ENCODE measurements around the gene PHLDA2.
A peak's percentile ranks its signal among the peaks of the same experiment; 100 is the strongest.

DNA sequence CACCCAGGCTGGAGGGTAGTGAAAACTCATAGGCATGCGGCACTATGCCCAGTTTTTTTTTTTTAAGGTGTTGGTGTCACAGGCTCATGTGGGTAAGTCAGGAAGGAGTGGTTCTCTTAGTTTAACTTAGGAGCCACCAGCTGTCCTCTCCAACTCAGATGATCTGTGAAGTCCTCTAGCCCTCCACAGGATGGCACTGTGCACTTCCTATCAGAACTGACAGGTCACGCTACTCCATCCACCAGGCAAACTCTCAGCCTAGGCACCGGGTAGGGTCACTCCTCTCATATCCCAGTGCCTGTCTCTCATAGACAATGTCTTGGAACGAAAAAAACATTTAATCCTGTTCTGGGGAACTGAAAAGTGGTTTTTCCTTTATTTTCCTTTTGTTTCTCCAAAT is 46.4 kb upstream of the PHLDA2 start:
- TF ChIP-seq, protein P1, sequence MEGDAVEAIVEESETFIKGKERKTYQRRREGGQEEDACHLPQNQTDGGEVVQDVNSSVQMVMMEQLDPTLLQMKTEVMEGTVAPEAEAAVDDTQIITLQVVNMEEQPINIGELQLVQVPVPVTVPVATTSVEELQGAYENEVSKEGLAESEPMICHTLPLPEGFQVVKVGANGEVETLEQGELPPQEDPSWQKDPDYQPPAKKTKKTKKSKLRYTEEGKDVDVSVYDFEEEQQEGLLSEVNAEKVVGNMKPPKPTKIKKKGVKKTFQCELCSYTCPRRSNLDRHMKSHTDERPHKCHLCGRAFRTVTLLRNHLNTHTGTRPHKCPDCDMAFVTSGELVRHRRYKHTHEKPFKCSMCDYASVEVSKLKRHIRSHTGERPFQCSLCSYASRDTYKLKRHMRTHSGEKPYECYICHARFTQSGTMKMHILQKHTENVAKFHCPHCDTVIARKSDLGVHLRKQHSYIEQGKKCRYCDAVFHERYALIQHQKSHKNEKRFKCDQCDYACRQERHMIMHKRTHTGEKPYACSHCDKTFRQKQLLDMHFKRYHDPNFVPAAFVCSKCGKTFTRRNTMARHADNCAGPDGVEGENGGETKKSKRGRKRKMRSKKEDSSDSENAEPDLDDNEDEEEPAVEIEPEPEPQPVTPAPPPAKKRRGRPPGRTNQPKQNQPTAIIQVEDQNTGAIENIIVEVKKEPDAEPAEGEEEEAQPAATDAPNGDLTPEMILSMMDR (IDR thresholded peaks at IDR 0.05 in 2 of 3, conservative IDR thresholded peaks at IDR 0.05 in 1 of 3; ENCODE audit: borderline replicate concordance in 1 of 3, insufficient read depth in 1 of 3, low read depth in 2 of 3, low read length in 2 of 3): peak; percentile 55 to 62 (median 59)
- TF ChIP-seq, protein P2, sequence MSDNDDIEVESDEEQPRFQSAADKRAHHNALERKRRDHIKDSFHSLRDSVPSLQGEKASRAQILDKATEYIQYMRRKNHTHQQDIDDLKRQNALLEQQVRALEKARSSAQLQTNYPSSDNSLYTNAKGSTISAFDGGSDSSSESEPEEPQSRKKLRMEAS (IDR thresholded peaks at IDR 0.05): no peak
- no peak for TF ChIP-seq POLR2A (IDR thresholded peaks at IDR 0.05; ENCODE audit: borderline replicate concordance, extremely low read depth, insufficient read depth, insufficient read length)
- TF ChIP-seq POLR2AphosphoS5 (IDR thresholded peaks at IDR 0.05; ENCODE audit: low read depth, low read length): no peak
- no peak for TF ChIP-seq EZH2 (IDR thresholded peaks at IDR 0.05)
- TF ChIP-seq, protein P3, sequence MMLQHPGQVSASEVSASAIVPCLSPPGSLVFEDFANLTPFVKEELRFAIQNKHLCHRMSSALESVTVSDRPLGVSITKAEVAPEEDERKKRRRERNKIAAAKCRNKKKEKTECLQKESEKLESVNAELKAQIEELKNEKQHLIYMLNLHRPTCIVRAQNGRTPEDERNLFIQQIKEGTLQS (IDR thresholded peaks at IDR 0.05): no peak
- TF ChIP-seq, protein P4, sequence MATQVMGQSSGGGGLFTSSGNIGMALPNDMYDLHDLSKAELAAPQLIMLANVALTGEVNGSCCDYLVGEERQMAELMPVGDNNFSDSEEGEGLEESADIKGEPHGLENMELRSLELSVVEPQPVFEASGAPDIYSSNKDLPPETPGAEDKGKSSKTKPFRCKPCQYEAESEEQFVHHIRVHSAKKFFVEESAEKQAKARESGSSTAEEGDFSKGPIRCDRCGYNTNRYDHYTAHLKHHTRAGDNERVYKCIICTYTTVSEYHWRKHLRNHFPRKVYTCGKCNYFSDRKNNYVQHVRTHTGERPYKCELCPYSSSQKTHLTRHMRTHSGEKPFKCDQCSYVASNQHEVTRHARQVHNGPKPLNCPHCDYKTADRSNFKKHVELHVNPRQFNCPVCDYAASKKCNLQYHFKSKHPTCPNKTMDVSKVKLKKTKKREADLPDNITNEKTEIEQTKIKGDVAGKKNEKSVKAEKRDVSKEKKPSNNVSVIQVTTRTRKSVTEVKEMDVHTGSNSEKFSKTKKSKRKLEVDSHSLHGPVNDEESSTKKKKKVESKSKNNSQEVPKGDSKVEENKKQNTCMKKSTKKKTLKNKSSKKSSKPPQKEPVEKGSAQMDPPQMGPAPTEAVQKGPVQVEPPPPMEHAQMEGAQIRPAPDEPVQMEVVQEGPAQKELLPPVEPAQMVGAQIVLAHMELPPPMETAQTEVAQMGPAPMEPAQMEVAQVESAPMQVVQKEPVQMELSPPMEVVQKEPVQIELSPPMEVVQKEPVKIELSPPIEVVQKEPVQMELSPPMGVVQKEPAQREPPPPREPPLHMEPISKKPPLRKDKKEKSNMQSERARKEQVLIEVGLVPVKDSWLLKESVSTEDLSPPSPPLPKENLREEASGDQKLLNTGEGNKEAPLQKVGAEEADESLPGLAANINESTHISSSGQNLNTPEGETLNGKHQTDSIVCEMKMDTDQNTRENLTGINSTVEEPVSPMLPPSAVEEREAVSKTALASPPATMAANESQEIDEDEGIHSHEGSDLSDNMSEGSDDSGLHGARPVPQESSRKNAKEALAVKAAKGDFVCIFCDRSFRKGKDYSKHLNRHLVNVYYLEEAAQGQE (IDR thresholded peaks at IDR 0.05; ENCODE audit: low read depth): no peak
- TF ChIP-seq EZH2phosphoT487 (IDR thresholded peaks at IDR 0.05; ENCODE audit: borderline replicate concordance): no peak
- no peak for TF ChIP-seq CEBPB (IDR thresholded peaks at IDR 0.05; ENCODE audit: low read depth)
- no peak for TF ChIP-seq ELF1 (IDR thresholded peaks at IDR 0.05; ENCODE audit: borderline replicate concordance, low read depth)
- TF ChIP-seq, protein P5, sequence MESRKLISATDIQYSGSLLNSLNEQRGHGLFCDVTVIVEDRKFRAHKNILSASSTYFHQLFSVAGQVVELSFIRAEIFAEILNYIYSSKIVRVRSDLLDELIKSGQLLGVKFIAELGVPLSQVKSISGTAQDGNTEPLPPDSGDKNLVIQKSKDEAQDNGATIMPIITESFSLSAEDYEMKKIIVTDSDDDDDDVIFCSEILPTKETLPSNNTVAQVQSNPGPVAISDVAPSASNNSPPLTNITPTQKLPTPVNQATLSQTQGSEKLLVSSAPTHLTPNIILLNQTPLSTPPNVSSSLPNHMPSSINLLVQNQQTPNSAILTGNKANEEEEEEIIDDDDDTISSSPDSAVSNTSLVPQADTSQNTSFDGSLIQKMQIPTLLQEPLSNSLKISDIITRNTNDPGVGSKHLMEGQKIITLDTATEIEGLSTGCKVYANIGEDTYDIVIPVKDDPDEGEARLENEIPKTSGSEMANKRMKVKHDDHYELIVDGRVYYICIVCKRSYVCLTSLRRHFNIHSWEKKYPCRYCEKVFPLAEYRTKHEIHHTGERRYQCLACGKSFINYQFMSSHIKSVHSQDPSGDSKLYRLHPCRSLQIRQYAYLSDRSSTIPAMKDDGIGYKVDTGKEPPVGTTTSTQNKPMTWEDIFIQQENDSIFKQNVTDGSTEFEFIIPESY (IDR thresholded peaks at IDR 0.05; ENCODE audit: extremely low read depth, insufficient replicate concordance, low read length): no peak
- peak; percentile 51 for TF ChIP-seq RAD21 (IDR thresholded peaks at IDR 0.05; ENCODE audit: low read depth)
